ENCODE measurements around the gene CLEC4M.
"Not testable (repeated sequence)": the region's sequence is repeated elsewhere in the genome, so short reads cannot be mapped to it uniquely, and the experiment has no call there.

CLEC4M gene

DNA sequence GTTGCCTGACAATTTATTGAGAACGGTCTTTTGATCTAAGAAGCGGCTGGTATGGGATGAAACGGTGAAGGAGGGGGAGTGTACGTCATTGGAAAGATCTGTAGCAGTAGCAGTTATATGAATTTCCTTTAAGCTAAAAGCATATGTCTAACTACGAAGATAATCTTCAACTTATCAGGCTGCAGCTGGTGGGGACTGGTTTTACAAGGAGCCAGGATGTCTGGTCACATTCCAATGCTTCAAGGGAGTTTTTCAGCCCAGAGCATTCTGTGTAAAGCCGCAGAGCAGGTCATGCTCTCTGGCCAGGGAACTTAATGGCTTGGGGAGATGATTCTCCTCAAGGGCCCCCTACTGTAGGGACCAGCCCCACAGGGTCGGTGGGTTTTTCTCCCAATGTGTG lies 29.2 kb downstream of the CLEC4M start:
- peaks cover 3% of the 10 kb centered on the region for H3K9me3 Mint-ChIP-seq
- DNase-seq (ENCODE audit: low spot score in 2 of 2) (no peak), ATAC-seq (ENCODE audit: low read depth) (no peak)
- H3K4me3 Mint-ChIP-seq, result no peak overlapping the region
- H3K4me1 Mint-ChIP-seq, result peaks cover 7% of the 10 kb centered on the region
- peaks cover 2% of the 10 kb centered on the region for H3K36me3 Mint-ChIP-seq
- no peak overlapping the region for H3K27ac Mint-ChIP-seq
- H3K27me3 Mint-ChIP-seq, result peaks cover 14% of the 10 kb centered on the region

DNA sequence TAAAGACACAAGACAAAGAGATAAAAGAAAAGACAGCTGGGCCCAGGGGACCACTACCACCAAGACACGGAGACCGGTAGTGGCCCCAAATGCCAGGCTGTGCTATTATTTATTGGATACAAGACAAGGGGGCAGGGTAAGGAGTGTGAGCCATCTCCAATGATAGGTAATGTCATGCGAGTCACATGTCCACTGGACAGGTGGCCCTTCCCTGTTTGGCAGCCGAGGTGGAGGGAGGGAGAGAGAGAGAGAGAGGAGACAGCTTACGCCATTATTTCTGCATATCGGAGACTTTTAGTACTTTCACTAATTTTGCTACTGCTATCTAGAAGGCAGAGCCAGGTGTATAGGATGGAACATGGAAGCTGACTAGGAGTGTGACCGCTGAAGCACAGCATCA lies 29.7 kb downstream of the CLEC4M start:
- ATAC-seq (ENCODE audit: low read depth); DNase-seq (ENCODE audit: low spot score in 2 of 2); H3K9me3 Mint-ChIP-seq; H3K36me3 Mint-ChIP-seq; H3K27ac Mint-ChIP-seq; H3K4me3 Mint-ChIP-seq; H3K4me1 Mint-ChIP-seq: not testable (repeated sequence)
- H3K27me3 Mint-ChIP-seq, result peaks cover 11% of the 10 kb centered on the region

DNA sequence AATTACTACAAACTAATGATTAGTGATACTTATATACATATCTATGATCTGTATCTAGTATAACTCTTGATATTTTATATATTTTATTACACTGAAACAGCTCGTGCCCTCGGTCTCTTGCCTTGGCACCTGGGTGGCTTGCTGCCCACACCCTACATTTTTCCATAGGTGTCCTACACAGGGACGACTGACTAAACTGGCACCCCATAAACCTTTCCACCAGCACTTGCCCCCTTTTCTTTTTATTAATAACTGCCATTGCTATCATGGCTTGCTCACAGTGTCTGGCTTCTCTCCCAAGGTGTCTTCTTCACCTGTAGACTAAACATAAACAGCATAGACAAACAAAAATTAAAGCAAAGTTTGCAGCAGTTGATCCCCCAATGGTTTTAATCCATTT lies 30.4 kb downstream of the CLEC4M start:
- no peak overlapping the region for H3K4me3 Mint-ChIP-seq
- no peak for DNase-seq (ENCODE audit: low spot score in 2 of 2)
- ATAC-seq (ENCODE audit: low read depth), result no peak

DNA sequence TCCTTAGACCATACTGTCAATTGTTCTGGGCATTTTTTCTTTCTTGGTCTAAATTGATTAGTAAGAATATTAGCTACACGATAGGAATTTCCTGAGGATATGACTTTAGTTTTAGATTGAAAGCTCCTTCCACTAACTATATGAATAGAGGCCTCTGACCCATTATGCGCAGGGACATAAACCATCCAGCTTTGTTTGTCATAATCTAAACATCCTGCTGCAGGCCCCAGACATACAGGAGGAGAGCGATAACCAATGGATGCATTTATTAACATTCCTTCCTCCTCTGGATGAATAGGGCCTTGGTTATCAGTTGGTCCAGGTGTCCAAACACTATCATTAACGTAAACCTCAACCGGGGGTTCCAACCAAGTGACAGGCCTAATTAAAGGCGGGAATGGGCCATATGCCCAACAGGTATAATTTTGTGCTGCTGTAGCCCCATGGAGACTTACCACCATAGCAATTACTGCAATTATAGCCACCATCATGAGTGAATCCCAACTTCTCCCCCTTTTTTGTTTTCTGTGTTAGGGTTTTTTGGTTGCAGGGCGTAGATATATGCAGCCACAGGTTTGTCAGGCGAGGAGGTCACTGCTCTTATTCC lies 32.6 kb downstream of the CLEC4M start:
- Mint-ChIP-seq H3K27me3 (peaks cover 1% of the 10 kb centered on the region), H3K4me1 (peaks cover 2% of the 10 kb centered on the region), H3K4me3 (no peak overlapping the region), H3K27ac (no peak overlapping the region), H3K9me3 (peaks cover 3% of the 10 kb centered on the region), H3K36me3 (peaks cover 2% of the 10 kb centered on the region)
- ATAC-seq (ENCODE audit: low read depth) (no peak), DNase-seq (ENCODE audit: low spot score in 2 of 2) (no peak)

More for the DNA sequence above, 30.4 kb downstream of the CLEC4M start:
- Mint-ChIP-seq H3K27me3 (peaks cover 7% of the 10 kb centered on the region), H3K27ac (no peak overlapping the region), H3K4me1 (peaks cover 5% of the 10 kb centered on the region), H3K36me3 (peaks cover 2% of the 10 kb centered on the region), H3K9me3 (peaks cover 3% of the 10 kb centered on the region)

DNA sequence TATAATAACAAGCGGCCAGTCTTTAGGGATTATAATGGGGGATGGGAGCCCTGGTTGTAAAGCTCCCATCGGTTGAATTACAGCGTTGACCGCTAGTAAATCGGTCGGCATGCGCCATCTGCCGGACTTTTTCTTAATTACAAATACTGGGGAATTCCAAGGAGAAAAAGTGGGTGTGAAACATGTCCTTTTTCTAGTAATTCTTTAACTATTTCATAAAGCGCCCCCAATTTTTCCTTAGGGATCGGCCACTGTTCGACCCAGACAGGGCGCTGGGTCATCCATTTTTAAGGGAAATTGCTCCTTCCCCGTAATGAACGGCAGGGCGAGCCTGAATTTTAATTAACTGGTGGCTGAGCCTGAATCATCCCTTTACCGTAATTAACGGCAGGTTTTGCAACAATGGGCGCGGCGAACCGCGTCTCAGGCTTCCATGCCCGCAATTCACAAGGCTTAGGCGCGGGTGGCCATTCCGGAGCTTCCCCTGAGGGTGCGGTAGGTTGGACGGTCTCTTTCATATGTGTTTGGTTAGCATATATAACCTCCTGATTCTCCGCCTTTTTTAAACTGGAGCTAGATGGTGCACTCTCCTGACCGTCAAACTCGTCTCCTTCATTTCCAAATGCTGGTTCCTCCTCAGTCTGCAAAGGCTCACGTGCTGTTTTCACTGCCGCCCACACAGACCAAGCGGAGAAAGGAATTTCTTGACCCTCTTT lies 36.8 kb downstream of the CLEC4M start:
- H3K4me3 Mint-ChIP-seq, result no peak overlapping the region
- H3K9me3 Mint-ChIP-seq, result peaks cover 3% of the 10 kb centered on the region
- peaks cover 2% of the 10 kb centered on the region for H3K4me1 Mint-ChIP-seq
- ATAC-seq (ENCODE audit: low read depth) (peak; percentile 67), DNase-seq (ENCODE audit: low spot score in 2 of 2) (peak; percentile 54 to 64)
- no peak overlapping the region for H3K27ac Mint-ChIP-seq
- no peaks in the 10 kb centered on the region for H3K27me3 Mint-ChIP-seq
- H3K36me3 Mint-ChIP-seq, result no peaks in the 10 kb centered on the region

DNA sequence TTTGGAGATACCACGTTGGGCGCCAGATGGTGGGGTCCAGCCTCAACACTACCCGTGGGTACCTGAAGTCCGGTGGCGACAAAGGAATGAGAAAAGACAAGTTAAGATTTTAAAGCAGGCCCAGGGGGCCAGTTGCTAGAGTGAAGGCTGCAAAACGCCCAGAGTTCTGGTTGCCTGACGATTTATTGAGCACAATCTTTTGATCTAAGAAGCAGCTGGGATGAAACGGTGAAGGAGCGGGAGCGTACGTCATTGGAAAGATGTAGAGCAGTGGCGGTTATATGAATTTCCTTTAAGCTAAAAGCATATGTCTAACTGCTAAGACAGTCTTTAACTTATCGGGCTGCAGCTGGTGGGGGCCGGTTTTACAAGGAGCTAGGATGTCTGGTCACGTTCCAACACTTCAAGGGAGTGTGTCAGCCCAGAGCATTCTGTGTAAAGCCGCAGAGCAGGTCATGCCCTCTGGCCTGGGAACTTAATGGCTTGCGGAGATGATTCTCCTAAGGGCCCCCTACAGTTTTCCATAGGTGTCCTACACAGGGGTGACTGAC lies 38.1 kb downstream of the CLEC4M start:
- no peak overlapping the region for H3K4me3 Mint-ChIP-seq
- H3K4me1 Mint-ChIP-seq, result peaks cover 2% of the 10 kb centered on the region
- no peak overlapping the region for H3K27ac Mint-ChIP-seq
- DNase-seq (ENCODE audit: low spot score in 2 of 2) (no peak), ATAC-seq (ENCODE audit: low read depth) (no peak)
- peaks cover 3% of the 10 kb centered on the region for H3K9me3 Mint-ChIP-seq
- H3K36me3 Mint-ChIP-seq, result no peaks in the 10 kb centered on the region
- no peaks in the 10 kb centered on the region for H3K27me3 Mint-ChIP-seq

DNA sequence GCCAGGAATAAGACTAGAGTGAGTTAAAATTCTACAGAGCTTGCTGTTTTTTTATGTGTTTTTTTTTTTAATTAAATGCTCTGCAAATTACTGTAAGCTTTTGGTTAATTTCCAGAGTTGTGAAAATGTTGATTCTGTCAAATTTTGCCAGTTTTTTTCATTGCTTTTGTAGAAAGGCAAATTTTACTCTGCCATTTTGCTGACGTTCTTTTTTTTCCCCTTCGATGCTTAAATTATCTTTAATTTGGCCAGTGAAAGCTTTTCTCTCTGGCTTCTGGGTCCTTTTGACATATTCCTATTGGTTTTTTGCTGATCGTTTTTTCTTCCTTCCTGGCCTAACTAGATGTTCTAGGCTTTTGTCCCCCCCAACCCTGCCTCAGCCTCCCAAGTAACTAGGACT lies 43.2 kb downstream of the CLEC4M start:
- H3K36me3 Mint-ChIP-seq, result peaks cover 1% of the 10 kb centered on the region
- H3K27ac Mint-ChIP-seq, result no peak overlapping the region
- H3K4me1 Mint-ChIP-seq, result peaks cover 3% of the 10 kb centered on the region
- H3K9me3 Mint-ChIP-seq, result peaks cover 5% of the 10 kb centered on the region
- H3K27me3 Mint-ChIP-seq, result no peaks in the 10 kb centered on the region
- no peak for ATAC-seq (ENCODE audit: low read depth)
- no peak overlapping the region for H3K4me3 Mint-ChIP-seq
- no peak for DNase-seq (ENCODE audit: low spot score in 2 of 2)

DNA sequence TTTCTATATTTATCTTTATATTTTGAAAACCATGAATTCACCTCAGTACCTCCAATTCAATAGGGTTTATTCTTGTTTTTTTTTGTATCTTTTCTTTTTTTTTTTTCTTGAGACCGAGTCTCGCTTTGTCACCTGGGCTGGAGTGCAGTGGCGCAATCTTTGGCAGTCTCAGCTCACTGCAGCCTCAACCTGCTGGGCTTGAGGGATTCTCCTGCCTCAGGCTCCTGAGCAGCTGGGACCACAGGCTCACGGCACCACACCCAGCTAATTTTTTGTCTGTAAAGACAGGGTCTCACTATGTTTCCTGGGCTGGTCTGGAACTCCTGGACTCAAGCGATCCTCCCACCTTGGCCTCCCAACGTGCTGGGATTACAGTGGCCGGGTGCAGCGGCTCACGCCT lies 43.8 kb downstream of the CLEC4M start:
- H3K27me3 Mint-ChIP-seq, result no peaks in the 10 kb centered on the region
- no peak overlapping the region for H3K4me3 Mint-ChIP-seq
- H3K4me1 Mint-ChIP-seq, result peaks cover 3% of the 10 kb centered on the region
- no peak for ATAC-seq (ENCODE audit: low read depth)
- peaks cover 1% of the 10 kb centered on the region for H3K36me3 Mint-ChIP-seq
- peaks cover 5% of the 10 kb centered on the region for H3K9me3 Mint-ChIP-seq
- H3K27ac Mint-ChIP-seq, result no peak overlapping the region
- no peak for DNase-seq (ENCODE audit: low spot score in 2 of 2)

DNA sequence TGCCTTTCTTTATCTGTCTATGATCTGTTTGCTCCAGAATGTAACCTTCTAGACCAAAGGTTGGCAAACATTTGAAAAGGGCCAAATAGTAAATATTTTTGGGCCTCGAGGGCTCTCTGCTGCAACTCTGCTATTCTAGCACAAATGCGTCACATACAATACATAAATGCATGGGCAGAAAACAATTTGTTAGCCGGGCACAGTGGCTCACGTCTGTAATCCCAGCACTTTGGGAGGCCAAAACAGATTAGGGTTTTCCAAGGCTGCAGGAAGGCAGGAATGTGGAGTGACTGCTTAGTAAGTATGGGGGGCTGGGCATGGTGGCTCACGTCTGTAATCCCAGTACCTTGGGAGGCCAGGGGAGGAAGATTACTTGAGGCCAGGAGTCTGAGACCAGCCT lies 45.1 kb downstream of the CLEC4M start:
- ATAC-seq (ENCODE audit: low read depth) (no peak), DNase-seq (ENCODE audit: low spot score in 2 of 2) (no peak)
- Mint-ChIP-seq H3K4me3 (no peak overlapping the region), H3K27me3 (no peaks in the 10 kb centered on the region), H3K27ac (no peak overlapping the region), H3K36me3 (peaks cover 1% of the 10 kb centered on the region), H3K9me3 (peaks cover 5% of the 10 kb centered on the region), H3K4me1 (peaks cover 3% of the 10 kb centered on the region)

DNA sequence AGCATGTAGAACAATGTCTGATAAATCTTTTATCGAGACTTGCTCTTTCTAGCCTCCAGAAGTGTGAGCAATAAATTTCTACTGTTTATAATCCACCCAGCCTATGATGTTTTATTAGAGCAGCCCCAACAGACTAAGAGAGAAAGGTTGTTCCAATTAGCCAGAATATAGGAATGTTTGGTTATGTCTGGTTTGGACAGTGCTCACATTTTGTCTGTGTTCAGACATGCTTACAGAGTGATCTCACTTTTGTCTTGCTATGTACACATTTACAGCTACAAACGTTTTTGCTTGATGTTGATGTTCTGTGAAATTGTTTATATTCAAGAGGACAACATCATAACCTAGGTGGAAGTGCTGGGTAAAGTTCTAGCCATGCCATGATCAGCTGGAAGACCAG lies 48.9 kb downstream of the CLEC4M start:
- Mint-ChIP-seq H3K27me3 (no peaks in the 10 kb centered on the region), H3K4me3 (no peak overlapping the region), H3K27ac (no peak overlapping the region), H3K9me3 (peaks cover 9% of the 10 kb centered on the region), H3K4me1 (peaks cover 22% of the 10 kb centered on the region), H3K36me3 (peaks cover 4% of the 10 kb centered on the region)
- DNase-seq (ENCODE audit: low spot score in 2 of 2), result no peak
- no peak for ATAC-seq (ENCODE audit: low read depth)

DNA sequence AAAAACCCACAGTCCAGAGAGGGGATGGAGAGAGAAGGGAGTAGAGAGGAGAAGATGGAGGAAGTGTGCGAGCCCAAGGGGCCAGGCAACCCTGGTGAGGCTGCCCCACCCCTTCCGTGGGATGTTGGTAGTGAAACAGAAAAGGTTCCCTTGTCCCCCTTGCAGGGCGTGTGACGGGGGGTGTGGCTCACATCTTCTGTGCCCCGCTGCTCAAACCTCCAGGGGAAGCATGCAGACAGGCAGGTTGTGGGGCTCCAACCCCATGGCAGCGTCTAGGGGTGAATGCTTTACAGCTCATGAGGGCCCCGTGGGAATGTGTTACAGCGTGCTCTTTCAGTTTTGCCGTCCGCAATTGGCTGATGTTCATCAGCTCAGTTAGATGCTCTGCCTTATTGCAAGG lies 52.3 kb downstream of the CLEC4M start:
- Mint-ChIP-seq H3K4me3 (peak overlapping the region; percentile 68), H3K4me1 (peaks cover 24% of the 10 kb centered on the region), H3K9me3 (peaks cover 10% of the 10 kb centered on the region), H3K36me3 (peaks cover 3% of the 10 kb centered on the region), H3K27ac (peak overlapping the region; percentile 20), H3K27me3 (peaks cover 5% of the 10 kb centered on the region)
- peak; percentile 43 to 45 for DNase-seq (ENCODE audit: low spot score in 2 of 2)
- peak; percentile 89 for ATAC-seq (ENCODE audit: low read depth)

DNA sequence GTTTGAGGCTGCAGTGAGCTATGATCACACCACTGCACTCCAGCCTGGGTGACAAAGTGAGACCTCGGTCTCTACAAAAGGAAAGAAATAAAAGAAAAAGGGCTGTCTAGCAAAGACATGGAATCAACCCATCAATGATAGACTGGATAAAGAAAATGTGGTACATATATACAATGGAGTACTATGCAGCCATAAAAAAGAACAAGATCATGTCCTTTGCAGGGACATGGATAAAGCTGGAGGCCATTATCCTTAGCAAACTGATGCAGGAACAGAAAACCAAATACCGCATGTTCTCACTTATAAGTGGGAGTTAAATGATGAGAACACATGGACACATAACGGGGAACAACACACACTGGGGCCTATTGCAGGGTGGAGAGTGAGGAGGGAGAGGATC lies 53.0 kb downstream of the CLEC4M start:
- H3K27ac Mint-ChIP-seq; ATAC-seq (ENCODE audit: low read depth); H3K9me3 Mint-ChIP-seq; DNase-seq (ENCODE audit: low spot score in 2 of 2); H3K36me3 Mint-ChIP-seq: not testable (repeated sequence)
- Mint-ChIP-seq H3K4me1 (peaks cover 24% of the 10 kb centered on the region), H3K4me3 (peak overlapping the region; percentile 68), H3K27me3 (peaks cover 11% of the 10 kb centered on the region)

DNA sequence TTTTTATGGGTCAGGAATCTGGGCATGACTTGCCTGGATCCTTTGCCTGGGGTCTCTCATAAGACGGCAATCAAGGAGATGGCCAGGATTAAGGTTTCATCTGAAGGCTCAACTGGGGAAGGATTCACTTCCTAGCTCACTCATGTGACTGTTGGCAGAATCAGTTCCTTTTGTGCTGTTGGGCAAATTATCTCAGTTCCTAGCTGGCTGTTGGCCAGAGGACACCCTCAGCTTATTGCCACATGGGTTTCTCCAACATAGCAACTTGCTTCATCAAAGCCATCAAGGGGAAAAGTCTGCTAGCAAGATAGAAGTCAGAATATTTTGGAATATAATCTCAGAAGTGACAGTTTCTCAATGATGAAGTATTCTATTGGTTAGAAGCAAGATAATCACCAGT lies 54.8 kb downstream of the CLEC4M start:
- Mint-ChIP-seq H3K27ac (no peak overlapping the region), H3K4me3 (no peak overlapping the region), H3K4me1 (peaks cover 24% of the 10 kb centered on the region), H3K27me3 (peaks cover 12% of the 10 kb centered on the region), H3K9me3 (peaks cover 7% of the 10 kb centered on the region), H3K36me3 (peaks cover 3% of the 10 kb centered on the region)
- ATAC-seq (ENCODE audit: low read depth) (no peak), DNase-seq (ENCODE audit: low spot score in 2 of 2) (no peak)

DNA sequence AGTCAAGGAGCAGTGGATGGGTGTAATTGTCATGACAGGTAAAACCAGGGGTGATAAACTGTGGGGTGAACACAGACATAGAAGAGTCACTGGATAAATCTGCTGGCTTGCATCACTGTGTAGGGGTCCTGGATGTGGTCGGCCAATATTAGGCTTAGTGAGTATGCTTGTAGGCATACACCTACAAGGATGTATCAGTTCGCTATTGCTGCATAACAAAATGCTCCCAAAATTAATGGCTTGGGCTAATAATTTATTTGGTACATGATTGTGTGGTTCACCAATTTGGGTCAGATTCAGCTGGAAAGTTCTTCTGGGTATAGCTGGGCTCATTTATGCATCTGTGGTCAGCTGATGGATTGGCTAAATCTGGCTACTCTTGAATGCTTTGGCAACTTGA lies 55.8 kb downstream of the CLEC4M start:
- Mint-ChIP-seq H3K4me3 (no peak overlapping the region), H3K27ac (no peak overlapping the region), H3K9me3 (peaks cover 7% of the 10 kb centered on the region), H3K36me3 (peaks cover 5% of the 10 kb centered on the region), H3K27me3 (peaks cover 15% of the 10 kb centered on the region), H3K4me1 (peaks cover 26% of the 10 kb centered on the region)
- no peak for DNase-seq (ENCODE audit: low spot score in 2 of 2)
- no peak for ATAC-seq (ENCODE audit: low read depth)
